Neuron (in vitro differentiated cells): ENCODE results near the gene PNPLA5.

ENCODE experiments used
- H2AFZ ChIP-seq: one replicate; pipeline ENCODE4 v1.6.1; 2013; ENCODE audit warnings: low read depth, mild to moderate bottlenecking, inconsistent platforms, low read length, moderate library complexity
- H3K27me3 ChIP-seq: one replicate; pipeline ENCODE4 v1.6.1; 2013; ENCODE audit warnings: low read length; ENCODE audit not compliant: insufficient read depth
- H3K36me3 ChIP-seq: one replicate; pipeline ENCODE4 v1.6.1; 2013; ENCODE audit warnings: low read length; ENCODE audit not compliant: insufficient read depth
- H3K4me1 ChIP-seq: one replicate; pipeline ENCODE4 v1.6.1; 2013; ENCODE audit warnings: low read length; ENCODE audit not compliant: insufficient read depth
- H3K4me3 ChIP-seq: 2 replicates; pipeline ENCODE4 v1.5.1; 2013; ENCODE audit warnings: mild to moderate bottlenecking, low read length, moderate library complexity
- H3K9me3 ChIP-seq: one replicate; pipeline ENCODE4 v1.6.1; 2013; ENCODE audit warnings: low read length

Gene PNPLA5

DNA sequence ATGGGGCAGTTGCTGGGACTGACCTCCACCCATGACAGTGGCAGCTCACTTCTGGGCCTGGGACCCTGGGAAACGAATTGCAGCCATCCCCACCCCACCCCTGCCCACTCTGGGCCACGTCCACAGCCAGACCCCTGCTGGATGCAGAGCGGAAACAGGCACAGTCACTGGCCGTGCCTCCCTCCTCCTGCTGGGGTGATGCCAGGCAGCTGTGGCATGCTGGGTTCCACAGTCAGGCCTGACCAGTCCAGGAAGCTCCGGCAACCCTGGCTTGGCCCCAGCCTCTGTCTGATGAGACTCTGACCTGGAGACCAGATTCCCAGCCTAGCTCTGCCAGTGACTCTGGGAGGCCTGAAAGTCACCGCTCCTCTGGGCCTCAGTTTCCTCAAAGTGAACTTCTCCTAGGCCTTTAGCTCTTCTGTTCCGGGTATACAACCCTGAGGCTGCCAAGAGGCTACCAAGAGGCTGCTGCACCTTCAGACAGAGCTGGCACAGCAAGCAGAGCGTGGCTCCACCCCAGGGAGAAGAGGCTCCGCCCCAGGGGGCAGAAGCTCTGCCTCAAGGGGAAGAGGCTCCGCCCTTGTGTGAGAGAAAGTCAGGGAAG lies 38.4 kb downstream of the PNPLA5 start:
- H3K4me3 ChIP-seq, result no peak overlapping the region
- no peaks in the 10 kb centered on the region for H3K36me3 ChIP-seq
- H3K27me3 ChIP-seq, result no peaks in the 10 kb centered on the region
- no peaks in the 10 kb centered on the region for H3K4me1 ChIP-seq
- H3K9me3 ChIP-seq, result peaks cover 7% of the 10 kb centered on the region
- no peak overlapping the region for H2AFZ ChIP-seq

DNA sequence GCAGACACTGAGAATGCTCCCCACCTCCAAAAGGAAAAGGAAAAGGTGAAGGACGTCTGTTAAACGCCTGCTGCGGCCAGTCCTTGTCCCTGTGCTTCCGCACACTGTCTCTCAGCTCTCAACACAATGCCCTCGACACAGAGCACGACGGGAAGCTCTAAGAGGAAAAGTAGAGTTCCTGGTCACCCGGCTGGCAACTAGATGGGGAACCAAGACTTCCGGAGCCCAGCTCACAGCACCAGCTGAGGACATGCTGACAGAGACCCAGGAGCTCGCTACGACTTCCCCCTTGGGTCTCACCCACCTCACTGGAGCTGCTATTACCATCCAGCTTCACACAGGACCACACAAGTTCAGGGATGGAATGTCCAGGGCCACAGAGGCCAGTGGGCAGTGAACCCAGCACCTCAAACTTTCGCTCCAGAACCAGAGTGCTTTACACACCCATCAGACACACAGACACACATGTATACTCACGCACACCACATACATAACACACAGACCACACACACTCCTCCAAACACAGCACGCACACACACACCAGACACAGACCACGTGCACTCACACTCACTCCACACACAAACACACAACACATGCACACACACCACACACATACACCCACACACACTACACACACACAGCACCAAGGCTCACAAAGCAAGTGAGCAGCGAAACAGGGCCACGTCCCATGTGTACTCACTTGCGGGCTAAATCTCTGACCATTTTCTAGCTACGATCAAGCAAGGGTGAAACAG lies 39.1 kb downstream of the PNPLA5 start:
- Histone ChIP-seq H2AFZ (no peak overlapping the region), H3K36me3 (no peaks in the 10 kb centered on the region), H3K4me1 (no peaks in the 10 kb centered on the region), H3K27me3 (no peaks in the 10 kb centered on the region), H3K4me3 (no peak overlapping the region), H3K9me3 (peaks cover 2% of the 10 kb centered on the region)

DNA sequence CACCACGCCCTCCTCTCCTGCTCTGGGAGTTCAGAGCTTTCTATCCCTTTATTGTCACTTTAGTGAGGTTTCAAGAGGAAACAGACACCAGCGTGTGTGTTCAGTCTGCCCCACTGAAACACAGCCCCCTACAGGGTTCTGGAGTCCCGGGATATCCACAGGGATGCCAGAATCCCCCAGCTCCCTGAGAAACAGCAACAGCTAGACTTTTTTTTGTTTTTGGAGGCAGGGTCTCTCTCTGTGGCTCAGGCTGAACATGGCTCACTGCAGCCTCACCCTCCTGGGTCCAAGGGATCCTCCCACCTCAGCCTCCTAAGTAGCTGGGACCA lies 39.9 kb downstream of the PNPLA5 start:
- Histone ChIP-seq H3K4me3 (no peak overlapping the region), H3K4me1 (no peaks in the 10 kb centered on the region), H3K9me3 (no peaks in the 10 kb centered on the region), H3K27me3 (no peaks in the 10 kb centered on the region), H3K36me3 (no peaks in the 10 kb centered on the region), H2AFZ (no peak overlapping the region)

DNA sequence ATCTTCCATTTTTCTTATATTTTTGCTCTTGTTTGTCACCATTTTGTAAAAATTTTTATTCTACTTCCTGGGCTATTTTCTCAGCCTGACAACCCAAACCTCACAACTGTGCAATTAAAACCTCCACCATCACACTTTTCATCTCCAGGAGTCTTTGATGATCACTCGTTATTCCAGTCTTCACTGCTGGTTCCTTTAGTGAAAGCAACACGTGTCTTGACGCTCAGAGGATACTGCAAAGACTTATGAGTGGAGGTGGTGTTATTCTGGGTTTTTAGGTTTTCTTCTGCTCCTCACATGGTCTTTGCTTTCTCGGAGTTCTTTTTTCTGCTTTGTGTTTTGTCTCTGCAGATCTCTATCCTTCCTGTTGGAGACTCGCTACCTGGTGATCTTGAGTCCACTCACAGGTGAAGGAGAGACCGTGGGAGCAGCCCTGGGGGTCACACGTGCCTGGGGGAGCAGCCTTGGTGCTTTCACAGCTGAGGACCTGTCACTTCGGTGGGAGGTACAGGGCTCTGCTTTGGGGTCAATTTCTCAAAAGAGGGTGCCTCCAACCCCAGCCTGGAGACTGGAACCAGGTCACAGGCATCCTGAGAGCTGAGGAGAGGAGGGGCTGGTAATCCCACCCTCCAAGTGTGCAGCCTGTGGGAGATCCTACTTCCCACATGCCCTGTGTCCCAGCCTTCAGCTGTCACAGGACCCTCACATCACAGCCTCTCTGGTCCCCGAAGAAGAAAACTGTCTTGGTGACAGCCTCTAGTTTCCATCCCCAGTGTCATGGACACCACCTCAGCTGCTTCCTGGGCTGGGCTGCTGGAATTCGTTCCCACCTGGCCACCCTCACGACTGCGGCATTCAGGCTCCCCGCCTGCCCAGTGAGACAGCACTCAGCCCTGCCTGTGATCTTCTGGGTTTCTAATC lies 40.5 kb downstream of the PNPLA5 start:
- no peaks in the 10 kb centered on the region for H3K4me1 ChIP-seq
- H3K27me3 ChIP-seq, result no peaks in the 10 kb centered on the region
- no peaks in the 10 kb centered on the region for H3K36me3 ChIP-seq
- H3K4me3 ChIP-seq, result no peak overlapping the region
- no peaks in the 10 kb centered on the region for H3K9me3 ChIP-seq
- no peak overlapping the region for H2AFZ ChIP-seq

DNA sequence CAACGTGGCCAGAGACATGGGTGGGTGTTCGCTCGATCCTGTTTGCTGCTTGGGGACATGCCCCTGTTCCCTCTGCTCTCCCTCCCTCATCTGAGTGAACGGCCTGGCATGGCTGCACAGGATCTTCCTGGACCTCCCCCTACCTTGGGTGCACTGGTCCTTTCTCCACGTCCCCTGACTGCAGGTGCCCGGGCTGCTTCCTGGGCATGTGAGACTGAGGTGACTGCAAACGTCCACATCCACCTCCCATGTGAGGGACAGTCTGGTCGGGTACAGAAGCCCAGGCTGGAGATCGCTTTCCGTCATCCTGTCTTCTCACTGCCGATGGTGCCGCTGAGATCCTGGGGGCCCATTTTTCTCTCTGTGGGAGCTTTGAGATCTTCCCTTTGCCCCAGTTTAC lies 41.3 kb downstream of the PNPLA5 start:
- H3K27me3 ChIP-seq, result no peaks in the 10 kb centered on the region
- no peak overlapping the region for H2AFZ ChIP-seq
- H3K36me3 ChIP-seq, result no peaks in the 10 kb centered on the region
- no peak overlapping the region for H3K4me3 ChIP-seq
- no peaks in the 10 kb centered on the region for H3K9me3 ChIP-seq
- H3K4me1 ChIP-seq, result no peaks in the 10 kb centered on the region

DNA sequence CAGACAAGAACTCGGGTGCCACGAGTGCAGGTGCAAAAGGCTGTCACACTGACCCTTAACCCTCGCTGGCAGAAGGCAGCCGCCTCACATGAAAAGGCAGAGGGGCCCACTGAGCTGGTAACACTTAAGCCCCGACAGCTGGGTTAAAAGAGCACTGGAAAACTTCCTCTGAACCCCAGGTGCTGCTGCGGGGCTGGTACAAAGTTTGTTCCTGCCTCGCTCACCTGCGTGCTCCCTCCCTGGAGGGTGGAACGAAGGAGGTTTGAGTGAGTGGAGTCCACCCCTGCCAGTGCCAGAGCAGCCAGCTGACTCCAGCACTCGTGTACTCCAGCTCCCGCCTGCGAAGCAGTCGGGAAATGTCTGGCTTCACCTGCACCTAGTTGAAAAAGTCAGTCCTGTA lies 42.1 kb downstream of the PNPLA5 start:
- no peaks in the 10 kb centered on the region for H3K36me3 ChIP-seq
- no peaks in the 10 kb centered on the region for H3K4me1 ChIP-seq
- H3K27me3 ChIP-seq, result no peaks in the 10 kb centered on the region
- H3K4me3 ChIP-seq, result no peak overlapping the region
- no peaks in the 10 kb centered on the region for H3K9me3 ChIP-seq
- no peak overlapping the region for H2AFZ ChIP-seq

DNA sequence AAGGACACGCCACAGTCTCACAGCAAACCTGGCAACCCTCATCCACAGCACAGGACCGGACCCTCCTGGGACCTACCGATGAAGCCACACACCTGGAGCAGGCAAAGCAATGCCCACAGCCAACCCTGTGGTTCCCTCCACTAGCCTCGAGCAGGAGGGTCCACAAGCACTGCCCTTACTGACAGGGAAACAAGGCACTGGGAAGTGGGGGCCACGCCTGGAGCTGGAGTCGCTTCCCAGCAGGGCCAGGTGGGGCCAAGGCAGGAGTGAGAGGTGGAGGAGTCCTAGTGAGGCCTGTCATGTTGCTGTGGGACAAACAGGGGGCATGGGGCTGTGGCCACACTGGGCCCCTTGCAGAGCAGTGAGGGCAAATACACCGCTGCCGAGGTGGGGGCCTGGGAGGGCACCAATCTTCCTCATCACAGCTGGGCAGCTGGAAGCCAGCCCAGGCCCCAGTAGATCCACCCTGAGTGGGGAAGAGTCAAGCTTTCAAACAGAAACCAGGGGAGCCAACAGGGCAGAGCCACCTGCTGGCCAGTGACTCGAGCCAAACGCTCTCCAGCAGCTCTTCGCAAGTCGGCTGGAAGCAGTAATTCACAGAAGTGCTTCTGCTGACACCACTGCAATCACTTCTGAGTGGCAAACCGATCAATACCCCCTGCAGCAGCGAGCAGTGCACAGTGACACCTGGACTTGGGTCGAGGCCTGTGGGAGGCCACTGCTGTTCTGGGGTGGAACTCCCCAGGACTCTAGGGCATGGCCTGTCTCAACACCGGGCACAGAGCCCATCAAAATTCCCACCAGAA lies 43.2 kb downstream of the PNPLA5 start:
- Histone ChIP-seq H2AFZ (no peak overlapping the region), H3K9me3 (no peaks in the 10 kb centered on the region), H3K36me3 (no peaks in the 10 kb centered on the region), H3K4me1 (no peaks in the 10 kb centered on the region), H3K27me3 (no peaks in the 10 kb centered on the region), H3K4me3 (no peak overlapping the region)

DNA sequence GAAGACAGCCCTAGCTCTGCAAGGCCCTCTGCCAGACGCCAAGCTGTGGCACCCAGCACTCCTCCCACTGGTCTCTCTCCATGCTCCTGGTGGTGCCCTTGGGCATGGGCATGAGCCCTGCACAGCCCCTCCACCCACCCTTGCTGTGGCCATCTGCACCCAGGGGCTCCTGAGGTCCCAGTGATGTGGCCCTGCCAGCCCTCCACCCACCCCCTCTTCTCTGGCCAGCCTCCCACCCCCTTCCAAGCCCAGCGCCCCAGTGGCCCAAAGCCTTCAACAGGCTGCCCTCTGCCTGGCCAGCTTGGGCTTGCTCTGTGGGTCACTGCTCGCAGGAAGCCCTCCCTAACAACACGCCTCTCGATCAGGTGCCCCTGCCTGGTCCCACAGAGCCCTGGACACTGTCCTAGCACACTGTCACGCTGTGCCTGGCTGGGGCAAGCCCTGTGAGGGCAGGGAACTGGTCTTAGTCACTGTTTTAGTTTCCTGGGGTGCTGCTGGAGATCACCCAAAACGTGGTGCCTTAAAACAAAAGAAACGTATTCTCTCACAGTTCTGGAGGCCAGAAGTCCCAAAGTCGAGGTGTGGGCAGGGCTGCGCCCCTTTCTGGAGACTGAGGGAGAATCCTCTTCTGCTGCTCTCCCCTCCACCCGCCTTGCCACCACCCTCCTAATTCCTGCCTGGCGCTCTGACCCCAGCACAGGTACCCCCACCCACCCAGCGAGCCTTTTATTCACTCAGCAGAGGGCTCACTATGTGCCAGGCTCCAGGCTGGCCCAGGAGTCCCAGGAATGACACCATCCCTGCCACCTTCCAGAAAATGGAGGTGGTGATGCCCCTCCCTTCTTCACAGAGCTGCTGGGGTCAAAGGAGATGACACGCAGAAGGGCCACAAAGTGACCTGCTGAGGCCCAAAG lies 44.2 kb downstream of the PNPLA5 start:
- H3K27me3 ChIP-seq, result no peaks in the 10 kb centered on the region
- no peaks in the 10 kb centered on the region for H3K36me3 ChIP-seq
- no peak overlapping the region for H3K4me3 ChIP-seq
- no peak overlapping the region for H2AFZ ChIP-seq
- H3K4me1 ChIP-seq, result no peaks in the 10 kb centered on the region
- H3K9me3 ChIP-seq, result no peaks in the 10 kb centered on the region

DNA sequence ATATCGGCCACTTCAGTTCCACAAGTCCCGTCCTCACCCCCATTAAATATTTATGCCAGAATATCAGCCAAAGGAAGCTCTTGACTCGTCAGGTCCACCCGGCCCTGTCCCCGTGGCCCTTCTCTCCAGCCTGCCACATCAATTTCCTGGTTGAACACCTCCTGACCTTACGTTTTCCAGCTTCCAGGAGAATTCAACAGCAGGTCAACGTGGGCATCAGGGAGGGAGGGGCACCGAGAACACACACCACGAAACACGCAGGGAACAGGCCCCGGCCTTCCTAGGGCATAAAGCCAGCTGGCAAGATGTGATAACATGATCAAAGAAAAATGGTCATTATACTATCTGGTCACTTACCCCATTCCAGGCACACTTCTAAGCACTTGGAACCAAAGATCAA lies 44.8 kb downstream of the PNPLA5 start:
- Histone ChIP-seq H3K27me3 (no peaks in the 10 kb centered on the region), H3K9me3 (no peaks in the 10 kb centered on the region), H3K4me1 (no peaks in the 10 kb centered on the region)

DNA sequence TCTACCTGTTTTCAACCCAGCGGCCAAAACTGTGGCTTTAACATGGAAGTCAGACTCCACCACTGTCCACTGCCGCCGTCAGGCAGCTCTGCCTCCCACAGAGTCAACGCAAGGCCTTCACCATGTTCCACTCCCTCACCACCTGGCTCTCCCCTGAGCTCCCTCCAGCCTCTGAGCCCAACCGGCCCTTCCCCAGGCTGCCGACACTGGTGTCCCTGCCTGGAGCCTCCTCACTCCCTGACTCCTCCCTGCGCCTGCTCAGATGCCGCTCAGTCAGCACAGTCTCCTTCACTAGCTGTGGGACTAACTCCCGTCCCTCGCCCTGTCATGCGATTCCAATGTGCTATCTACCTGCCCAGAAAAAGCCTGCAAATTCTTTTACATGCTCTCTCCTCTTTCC lies 45.8 kb downstream of the PNPLA5 start:
- Histone ChIP-seq H3K4me3 (no peak overlapping the region), H3K27me3 (no peaks in the 10 kb centered on the region), H3K4me1 (no peaks in the 10 kb centered on the region), H3K9me3 (no peaks in the 10 kb centered on the region), H2AFZ (no peak overlapping the region), H3K36me3 (no peaks in the 10 kb centered on the region)

More for the DNA sequence above, 44.8 kb downstream of the PNPLA5 start:
- H3K4me3 ChIP-seq, result no peak overlapping the region
- no peak overlapping the region for H2AFZ ChIP-seq
- H3K36me3 ChIP-seq, result no peaks in the 10 kb centered on the region

DNA sequence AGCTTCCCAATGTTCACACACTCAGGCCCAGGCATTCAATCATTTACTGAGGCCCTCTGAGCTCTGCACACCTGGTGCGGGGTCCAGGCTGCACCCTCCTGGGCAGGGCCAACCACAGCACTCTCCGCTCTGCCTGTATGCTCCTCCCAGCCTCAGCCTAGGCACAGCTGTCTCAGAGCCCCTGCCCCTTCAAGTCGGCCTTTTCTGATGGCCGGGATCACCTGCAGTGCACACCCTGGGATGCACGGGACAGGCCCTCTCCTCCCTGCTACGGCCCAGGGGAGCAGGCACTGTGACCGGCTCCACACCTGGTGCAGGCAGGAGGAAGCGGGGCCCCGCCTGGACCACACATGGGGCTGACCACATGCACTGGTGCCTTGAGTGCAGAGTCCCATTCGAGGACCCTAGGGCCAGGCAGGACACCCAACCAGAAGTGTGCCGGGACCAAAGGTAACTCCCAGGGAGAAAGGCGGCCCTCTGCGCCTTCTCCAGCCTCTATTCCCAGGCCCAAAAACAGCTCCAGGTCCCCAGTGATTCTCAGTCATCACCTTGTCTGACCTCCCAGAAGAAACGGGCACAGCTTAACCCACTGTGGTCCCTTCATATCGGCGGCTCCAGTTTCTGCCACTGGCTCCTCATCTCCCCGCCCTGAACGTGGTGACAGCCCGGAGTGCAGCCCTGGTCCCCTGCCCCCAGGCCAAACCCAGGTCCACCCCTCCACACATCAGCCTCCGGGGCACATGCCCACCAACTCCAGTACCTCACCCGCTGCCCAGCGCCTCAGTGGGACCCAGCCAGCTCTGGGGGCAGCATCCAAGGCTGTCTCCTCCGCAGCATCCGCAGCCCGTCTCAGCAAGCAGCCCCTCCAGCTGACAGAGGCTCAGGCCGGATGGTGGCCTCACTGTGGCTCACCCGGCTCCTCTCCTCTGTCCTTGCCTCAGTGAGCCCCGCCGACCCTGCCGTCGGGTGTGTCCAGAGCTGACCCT lies 47.0 kb downstream of the PNPLA5 start:
- Histone ChIP-seq H3K36me3 (no peaks in the 10 kb centered on the region), H3K27me3 (no peaks in the 10 kb centered on the region), H3K4me1 (no peaks in the 10 kb centered on the region), H3K9me3 (no peaks in the 10 kb centered on the region), H3K4me3 (no peak overlapping the region), H2AFZ (no peak overlapping the region)
